Heart left ventricle (tissue), 13 donors: ENCODE data around the gene SRP54.

Source experiments
- POLR2A ChIP-seq, 2 donors: fragments of 450-650 bp; IDR thresholded peaks; one replicate each; pipeline ENCODE4 v1.6.1; 2017; ENCODE audit warnings: antibody characterized with exemption in 2 of 2, mild to moderate bottlenecking in 2 of 2, moderate library complexity in 2 of 2
- TF ChIP-seq, protein P1 (sequence below), 12 donors: fragments of 200-600 bp; sonication (generic) in 4 of 12; IDR thresholded peaks; one replicate each; pipeline versions ENCODE4 v1.5.0 to v1.8.0; 2018 to 2022; ENCODE audit warnings: antibody characterized with exemption in 12 of 12, mild to moderate bottlenecking in 5 of 12
- donor health status: ischemic (EF 13 %, LVEDD 7.1; RV severe dilation, severe dysfunction).
- donor health status: DM: no; HTN: yes; CAD: no.
- donor health status: DM: no; HTN: no; CAD: no.
- donor health status: ischemic (EF 25% LVEDD 6.9; RV normal size, moderate dysfunction).
- donor health status: ischemic (EF 25% LVEDD 5.7; RV mildly dilated, moderate dysfunction).
- donor health status: ischemic (EF 35%, LVEDD 5.7; RV mildly dilated, moderate dysfunction).
- donor health status: nonischemic (EF 11% LVEDD 7.7; RV severe dilation, severe dysfunction).
- donor health status: DM: yes; HTN: yes; CAD: no.
- donor health status: PGD.
- donor health status: ischemic (EF 29% LVEDD 5.4; RV normal size, mild dysfunction).
- donor health status: nonischemic (EF 23%, LVEDD 6.1; RV moderate dilation, normal function).

DNA sequence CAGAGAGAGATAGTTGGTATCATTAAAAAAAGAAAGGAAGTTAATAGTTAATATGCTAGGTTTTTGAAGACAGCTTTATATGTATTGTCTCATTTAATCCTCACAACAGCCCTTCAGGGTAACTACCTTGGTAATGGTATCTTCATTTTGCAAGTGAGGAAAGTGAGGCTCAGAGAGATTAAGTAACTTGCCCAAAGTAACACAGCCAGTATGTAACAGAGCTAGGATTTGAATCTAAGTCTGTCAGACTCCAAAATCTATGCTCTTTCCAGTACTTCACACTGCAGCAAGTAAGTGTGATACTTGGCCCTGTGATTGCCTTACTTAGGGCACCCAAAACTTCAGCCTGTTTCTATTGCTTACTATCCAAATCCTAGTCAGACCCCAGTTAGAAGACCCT lies 7.0 kb downstream of the SRP54 start:
- TF ChIP-seq, protein P1, sequence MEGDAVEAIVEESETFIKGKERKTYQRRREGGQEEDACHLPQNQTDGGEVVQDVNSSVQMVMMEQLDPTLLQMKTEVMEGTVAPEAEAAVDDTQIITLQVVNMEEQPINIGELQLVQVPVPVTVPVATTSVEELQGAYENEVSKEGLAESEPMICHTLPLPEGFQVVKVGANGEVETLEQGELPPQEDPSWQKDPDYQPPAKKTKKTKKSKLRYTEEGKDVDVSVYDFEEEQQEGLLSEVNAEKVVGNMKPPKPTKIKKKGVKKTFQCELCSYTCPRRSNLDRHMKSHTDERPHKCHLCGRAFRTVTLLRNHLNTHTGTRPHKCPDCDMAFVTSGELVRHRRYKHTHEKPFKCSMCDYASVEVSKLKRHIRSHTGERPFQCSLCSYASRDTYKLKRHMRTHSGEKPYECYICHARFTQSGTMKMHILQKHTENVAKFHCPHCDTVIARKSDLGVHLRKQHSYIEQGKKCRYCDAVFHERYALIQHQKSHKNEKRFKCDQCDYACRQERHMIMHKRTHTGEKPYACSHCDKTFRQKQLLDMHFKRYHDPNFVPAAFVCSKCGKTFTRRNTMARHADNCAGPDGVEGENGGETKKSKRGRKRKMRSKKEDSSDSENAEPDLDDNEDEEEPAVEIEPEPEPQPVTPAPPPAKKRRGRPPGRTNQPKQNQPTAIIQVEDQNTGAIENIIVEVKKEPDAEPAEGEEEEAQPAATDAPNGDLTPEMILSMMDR (IDR thresholded peaks at IDR 0.05): no peak
- no peak for TF ChIP-seq POLR2A (IDR thresholded peaks at IDR 0.05)
